ENCODE data around the gene GJC1.

GJC1 gene

DNA sequence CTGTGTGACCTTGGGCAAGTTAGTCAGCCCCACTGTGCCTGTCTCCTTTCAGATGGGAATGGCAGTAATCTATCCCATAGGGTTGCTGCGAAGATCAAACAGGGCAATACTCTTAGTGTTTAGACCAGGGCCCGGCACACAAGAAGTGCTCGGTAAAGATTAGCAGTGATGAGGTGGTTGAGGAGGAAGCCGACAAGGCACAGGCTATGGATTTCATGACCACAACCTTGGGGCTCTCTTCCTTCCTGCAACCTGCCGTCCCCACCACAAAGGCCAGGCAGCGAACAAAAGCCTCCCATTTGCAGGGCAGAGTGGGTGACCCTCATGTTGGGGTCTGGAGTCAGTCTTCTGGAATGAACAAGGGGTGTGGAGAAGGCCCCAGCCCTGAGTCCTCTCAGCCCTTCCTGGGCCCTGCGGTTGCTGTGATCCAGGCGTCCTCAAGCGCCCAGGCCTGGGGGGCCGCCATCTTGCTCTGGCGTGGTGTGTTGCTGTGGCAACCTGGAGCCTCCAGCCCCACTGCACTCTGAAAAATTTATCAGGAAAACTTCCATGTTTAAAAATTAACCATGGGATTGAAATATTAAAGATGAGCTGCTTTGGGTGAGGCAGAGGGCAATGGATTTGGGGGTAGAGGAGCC, 61.5 kb downstream of the GJC1 start:
- DNase-seq (ENCODE audit: low spot score) (no peak), ATAC-seq (ENCODE audit: low read depth) (no peak)
- TF ChIP-seq, protein P1, sequence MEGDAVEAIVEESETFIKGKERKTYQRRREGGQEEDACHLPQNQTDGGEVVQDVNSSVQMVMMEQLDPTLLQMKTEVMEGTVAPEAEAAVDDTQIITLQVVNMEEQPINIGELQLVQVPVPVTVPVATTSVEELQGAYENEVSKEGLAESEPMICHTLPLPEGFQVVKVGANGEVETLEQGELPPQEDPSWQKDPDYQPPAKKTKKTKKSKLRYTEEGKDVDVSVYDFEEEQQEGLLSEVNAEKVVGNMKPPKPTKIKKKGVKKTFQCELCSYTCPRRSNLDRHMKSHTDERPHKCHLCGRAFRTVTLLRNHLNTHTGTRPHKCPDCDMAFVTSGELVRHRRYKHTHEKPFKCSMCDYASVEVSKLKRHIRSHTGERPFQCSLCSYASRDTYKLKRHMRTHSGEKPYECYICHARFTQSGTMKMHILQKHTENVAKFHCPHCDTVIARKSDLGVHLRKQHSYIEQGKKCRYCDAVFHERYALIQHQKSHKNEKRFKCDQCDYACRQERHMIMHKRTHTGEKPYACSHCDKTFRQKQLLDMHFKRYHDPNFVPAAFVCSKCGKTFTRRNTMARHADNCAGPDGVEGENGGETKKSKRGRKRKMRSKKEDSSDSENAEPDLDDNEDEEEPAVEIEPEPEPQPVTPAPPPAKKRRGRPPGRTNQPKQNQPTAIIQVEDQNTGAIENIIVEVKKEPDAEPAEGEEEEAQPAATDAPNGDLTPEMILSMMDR (IDR thresholded peaks at IDR 0.05; ENCODE audit: poor library complexity, severe bottlenecking), result no peak
- no peak overlapping the region for H3K27ac ChIP-seq (ENCODE audit: poor library complexity, severe bottlenecking)
- no peaks in the 10 kb centered on the region for H3K4me1 ChIP-seq (ENCODE audit: insufficient read depth, poor library complexity, severe bottlenecking)
- H3K27me3 ChIP-seq (ENCODE audit: insufficient read depth, poor library complexity, severe bottlenecking), result no peaks in the 10 kb centered on the region
- no peaks in the 10 kb centered on the region for H3K9me3 ChIP-seq (ENCODE audit: severe bottlenecking)
- H3K4me3 ChIP-seq (ENCODE audit: severe bottlenecking), result no peak overlapping the region
- no peaks in the 10 kb centered on the region for H3K36me3 ChIP-seq (ENCODE audit: low read depth)

DNA sequence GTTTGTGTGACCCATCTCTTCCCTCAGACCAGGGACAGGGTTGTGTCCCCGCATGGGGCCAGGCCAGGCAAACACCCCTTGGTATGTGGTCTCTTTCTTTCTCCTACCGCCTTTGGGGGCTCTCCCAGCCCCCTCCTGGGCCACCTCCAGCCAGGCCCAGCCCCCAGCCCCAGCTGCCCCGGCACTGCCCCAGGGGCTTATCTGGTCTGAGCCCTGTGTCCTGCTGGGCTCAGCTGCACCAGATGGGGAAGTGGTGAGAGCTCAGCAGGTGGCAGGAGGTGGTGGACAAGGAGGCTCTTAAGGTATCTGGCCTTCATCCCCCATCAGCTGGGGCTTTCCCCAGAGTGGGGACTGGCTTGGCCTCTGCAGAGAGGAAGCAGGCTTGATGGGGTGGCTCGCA, 62.6 kb downstream of the GJC1 start:
- Histone ChIP-seq H3K27ac (ENCODE audit: poor library complexity, severe bottlenecking) (no peak overlapping the region), H3K36me3 (ENCODE audit: low read depth) (no peaks in the 10 kb centered on the region), H3K9me3 (ENCODE audit: severe bottlenecking) (no peaks in the 10 kb centered on the region), H3K4me1 (ENCODE audit: insufficient read depth, poor library complexity, severe bottlenecking) (no peaks in the 10 kb centered on the region), H3K4me3 (ENCODE audit: severe bottlenecking) (no peak overlapping the region), H3K27me3 (ENCODE audit: insufficient read depth, poor library complexity, severe bottlenecking) (no peaks in the 10 kb centered on the region)
- ATAC-seq (ENCODE audit: low read depth), result no peak
- TF ChIP-seq, protein P1 (IDR thresholded peaks at IDR 0.05; ENCODE audit: poor library complexity, severe bottlenecking), result no peak
- no peak for DNase-seq (ENCODE audit: low spot score)

DNA sequence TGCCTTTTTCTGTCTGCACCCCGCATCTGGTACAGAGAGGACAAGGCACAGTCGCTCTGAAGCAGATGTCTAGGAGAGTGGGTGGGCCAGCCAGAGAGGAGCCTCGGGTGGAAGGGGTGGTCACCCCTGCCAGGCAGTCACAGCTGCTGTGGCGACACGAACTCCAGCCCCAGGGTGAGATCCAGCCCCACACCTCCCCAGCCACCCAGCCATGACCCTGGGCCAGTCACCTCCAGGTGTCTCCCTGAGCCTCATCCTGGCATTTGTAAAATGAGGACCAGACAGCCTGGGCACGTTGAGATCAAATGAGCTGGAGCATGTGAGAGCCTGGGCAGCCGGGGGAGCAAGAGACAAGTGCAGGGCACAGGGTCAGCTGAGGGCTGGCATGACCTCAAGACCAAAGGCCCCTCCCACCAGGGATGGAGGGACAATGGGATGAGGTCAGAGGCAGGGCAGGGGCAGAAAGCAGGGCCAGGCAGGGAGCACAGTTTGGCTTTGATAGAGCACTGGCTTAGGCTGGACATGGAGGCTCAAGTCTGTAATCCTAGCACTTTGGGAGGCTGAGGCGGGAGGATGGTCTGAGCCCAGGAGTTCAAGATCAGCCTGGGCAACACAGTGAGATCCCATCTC, 63.6 kb downstream of the GJC1 start:
- no peak for DNase-seq (ENCODE audit: low spot score)
- no peaks in the 10 kb centered on the region for H3K27me3 ChIP-seq (ENCODE audit: insufficient read depth, poor library complexity, severe bottlenecking)
- H3K27ac ChIP-seq (ENCODE audit: poor library complexity, severe bottlenecking), result no peak overlapping the region
- ATAC-seq (ENCODE audit: low read depth), result no peak
- no peaks in the 10 kb centered on the region for H3K4me1 ChIP-seq (ENCODE audit: insufficient read depth, poor library complexity, severe bottlenecking)
- no peak overlapping the region for H3K4me3 ChIP-seq (ENCODE audit: severe bottlenecking)
- H3K36me3 ChIP-seq (ENCODE audit: low read depth), result no peaks in the 10 kb centered on the region
- no peaks in the 10 kb centered on the region for H3K9me3 ChIP-seq (ENCODE audit: severe bottlenecking)
- TF ChIP-seq, protein P1 (IDR thresholded peaks at IDR 0.05; ENCODE audit: poor library complexity, severe bottlenecking), result no peak

DNA sequence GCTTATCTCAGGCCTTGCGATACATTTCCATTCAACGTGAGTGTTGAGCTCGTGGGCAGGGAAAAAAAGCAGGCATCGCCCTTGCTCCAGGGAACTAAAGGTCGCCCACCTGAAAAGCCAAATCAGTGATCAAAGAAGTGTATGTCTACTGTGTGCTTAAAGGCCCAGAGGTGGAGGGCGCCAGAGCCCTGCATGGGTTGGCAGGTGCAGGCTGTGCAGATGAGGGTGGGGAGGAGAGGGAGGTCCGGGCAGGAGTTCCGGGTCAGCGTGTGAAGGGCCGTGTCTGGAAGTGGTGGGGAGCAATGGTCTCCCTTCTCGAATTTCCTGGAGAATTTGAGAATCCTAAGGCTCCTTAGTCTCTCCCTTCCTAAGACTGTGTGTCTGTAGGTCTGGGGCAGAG, 64.1 kb downstream of the GJC1 start:
- no peak overlapping the region for H3K27ac ChIP-seq (ENCODE audit: poor library complexity, severe bottlenecking)
- TF ChIP-seq, protein P1 (IDR thresholded peaks at IDR 0.05; ENCODE audit: poor library complexity, severe bottlenecking), result no peak
- no peaks in the 10 kb centered on the region for H3K4me1 ChIP-seq (ENCODE audit: insufficient read depth, poor library complexity, severe bottlenecking)
- no peaks in the 10 kb centered on the region for H3K9me3 ChIP-seq (ENCODE audit: severe bottlenecking)
- H3K36me3 ChIP-seq (ENCODE audit: low read depth), result no peaks in the 10 kb centered on the region
- ATAC-seq (ENCODE audit: low read depth) (no peak), DNase-seq (ENCODE audit: low spot score) (no peak)
- no peak overlapping the region for H3K4me3 ChIP-seq (ENCODE audit: severe bottlenecking)
- H3K27me3 ChIP-seq (ENCODE audit: insufficient read depth, poor library complexity, severe bottlenecking), result no peaks in the 10 kb centered on the region

DNA sequence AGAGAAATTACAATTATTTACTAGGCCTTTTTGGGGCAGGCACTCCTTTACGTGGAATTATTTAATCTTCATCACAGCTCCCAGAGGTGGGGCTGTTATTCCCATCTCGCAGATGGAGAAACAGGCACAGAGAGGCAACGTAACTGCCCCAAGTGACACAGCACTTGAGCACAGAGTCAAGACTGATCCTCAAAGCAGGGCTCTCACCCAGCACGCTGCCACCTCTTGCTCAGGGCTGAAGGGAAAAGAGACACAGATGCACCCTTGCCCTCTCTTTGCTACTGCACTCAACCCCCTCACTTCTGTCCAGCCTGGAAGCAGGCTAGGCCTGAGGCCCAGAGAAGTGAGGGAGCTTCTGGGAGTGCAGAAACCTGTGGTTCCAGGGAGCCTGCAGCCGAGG, 66.9 kb downstream of the GJC1 start:
- TF ChIP-seq, protein P1 (IDR thresholded peaks at IDR 0.05; ENCODE audit: poor library complexity, severe bottlenecking), result no peak

More for the DNA sequence above, 66.9 kb downstream of the GJC1 start:
- H3K27ac ChIP-seq (ENCODE audit: poor library complexity, severe bottlenecking), result no peak overlapping the region
- H3K4me3 ChIP-seq (ENCODE audit: severe bottlenecking), result no peak overlapping the region
- ATAC-seq (ENCODE audit: low read depth) (no peak), DNase-seq (ENCODE audit: low spot score) (no peak)
- no peaks in the 10 kb centered on the region for H3K4me1 ChIP-seq (ENCODE audit: insufficient read depth, poor library complexity, severe bottlenecking)
- no peaks in the 10 kb centered on the region for H3K9me3 ChIP-seq (ENCODE audit: severe bottlenecking)
- H3K36me3 ChIP-seq (ENCODE audit: low read depth), result no peaks in the 10 kb centered on the region
- peaks cover 19% of the 10 kb centered on the region for H3K27me3 ChIP-seq (ENCODE audit: insufficient read depth, poor library complexity, severe bottlenecking)

All from RWPE2 (cell line).